SK-N-SH (cell line): Measurements from ENCODE around the gene PON3.

ENCODE experiments used
- CHD2 ChIP-seq: fragments of 150-350 bp; IDR thresholded peaks from 2 replicates; pipeline ENCODE4 v1.6.1; 2018; ENCODE audit warnings: low read length; ENCODE audit not compliant: partially characterized antibody
- CTCF ChIP-seq: fragments of 200-600 bp; sonication (generic); IDR thresholded peaks from 2 replicates; pipeline ENCODE4 v1.6.1; 2017; ENCODE audit warnings: antibody characterized with exemption, mild to moderate bottlenecking, moderate library complexity
- EZH2phosphoT487 ChIP-seq: fragments of 200-600 bp; sonication (generic); IDR thresholded peaks from 2 replicates; pipeline ENCODE4 v1.6.1; 2017; ENCODE audit warnings: low read depth, mixed run types, mild to moderate bottlenecking, antibody characterized with exemption, moderate library complexity, borderline replicate concordance
- NRF1 ChIP-seq: IDR thresholded peaks from 2 replicates; pipeline ENCODE4 v1.6.1; 2012; ENCODE audit warnings: low read depth, mild to moderate bottlenecking, low read length
- REST ChIP-seq: IDR thresholded peaks from 2 replicates; pipeline ENCODE4 v1.6.1; 2012; ENCODE audit warnings: mild to moderate bottlenecking, low read depth, low read length, moderate library complexity
- RFX5 ChIP-seq: IDR thresholded peaks from 2 replicates; pipeline ENCODE4 v1.6.1; 2012; ENCODE audit warnings: mild to moderate bottlenecking, improper control_type of control experiment, low read length
- SIN3A ChIP-seq: IDR thresholded peaks from 2 replicates; pipeline ENCODE4 v1.6.1; 2012; ENCODE audit warnings: low read depth, mild to moderate bottlenecking, low read length, moderate library complexity, borderline replicate concordance
- TF ChIP-seq, protein P1 (sequence below): fragments of 150-350 bp; IDR thresholded peaks from 2 replicates; pipeline ENCODE4 v1.6.1; 2016; ENCODE audit warnings: mild to moderate bottlenecking, low read depth, low read length

DNA sequence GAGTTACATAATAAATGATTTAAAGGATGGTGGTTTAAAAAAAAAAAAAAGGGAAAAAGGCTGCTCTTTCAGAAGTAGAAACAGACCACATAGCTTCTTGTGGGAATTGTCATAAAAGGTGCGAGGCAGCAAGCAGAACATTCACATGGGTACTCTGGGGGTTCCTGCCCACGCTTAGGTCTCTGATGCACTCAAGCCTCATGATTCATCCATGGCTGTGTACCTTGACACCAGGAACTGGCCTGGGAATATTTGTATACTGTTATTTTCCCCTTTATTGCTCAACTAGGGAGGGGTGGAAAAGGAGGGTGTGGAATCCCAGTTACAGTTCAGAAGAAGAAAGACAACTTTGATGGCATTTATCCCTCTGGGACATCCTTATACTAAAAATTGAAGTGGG lies 34.7 kb upstream of the PON3 start:
- TF ChIP-seq, protein P1, sequence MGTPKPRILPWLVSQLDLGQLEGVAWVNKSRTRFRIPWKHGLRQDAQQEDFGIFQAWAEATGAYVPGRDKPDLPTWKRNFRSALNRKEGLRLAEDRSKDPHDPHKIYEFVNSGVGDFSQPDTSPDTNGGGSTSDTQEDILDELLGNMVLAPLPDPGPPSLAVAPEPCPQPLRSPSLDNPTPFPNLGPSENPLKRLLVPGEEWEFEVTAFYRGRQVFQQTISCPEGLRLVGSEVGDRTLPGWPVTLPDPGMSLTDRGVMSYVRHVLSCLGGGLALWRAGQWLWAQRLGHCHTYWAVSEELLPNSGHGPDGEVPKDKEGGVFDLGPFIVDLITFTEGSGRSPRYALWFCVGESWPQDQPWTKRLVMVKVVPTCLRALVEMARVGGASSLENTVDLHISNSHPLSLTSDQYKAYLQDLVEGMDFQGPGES, result no peak
- no peak for TF ChIP-seq RFX5
- no peak for TF ChIP-seq CTCF
- TF ChIP-seq CHD2, result no peak
- no peak for TF ChIP-seq NRF1
- no peak for TF ChIP-seq SIN3A
- TF ChIP-seq REST, result no peak
- no peak for TF ChIP-seq EZH2phosphoT487
